HCT116 (cell line): ENCODE results near the gene SLC6A3. TPM values are rescaled to one million over a fixed set of nuclear protein-coding genes. Genes with fewer than 3 reads are reported as not detected.

Experiments used
- ATAC-seq: fragments of 200-7000 bp; cut with Tn5 transposase; 2 replicates; pipeline ENCODE4 v1.9.1; 2020; ENCODE audit warnings: mild to moderate bottlenecking, moderate library complexity
- BruUV-seq: library from RNA; stranded (reverse); fragments of 400-500 nt; replicated peaks from 2 replicates; lab custom pipeline; 2021; lab: Mats Ljungman, UMichigan
- CTCF ChIA-PET: fragments of 300-600 bp; sonication (Branson Sonifier 250); formaldehyde crosslinking; loops from one replicate; lab custom pipeline; 2021; ENCODE audit warnings: antibody characterized with exemption; lab: Charles Lee
- POLR2A ChIA-PET: fragments of 300-600, 350-600 bp; sonication (Branson Sonifier 250); formaldehyde crosslinking; loops from one replicate; lab custom pipeline; 2021; ENCODE audit warnings: antibody characterized with exemption; lab: Charles Lee
- RAD21 ChIA-PET, 2 experiments: fragments of 300-600 bp; sonication (Branson Sonifier 250); formaldehyde crosslinking; loops; one replicate each; lab custom pipeline; 2023; ENCODE audit warnings: low total read pairs in 2 of 2; ENCODE audit not compliant: uncharacterized antibody in 2 of 2, unreplicated experiment in 2 of 2, low non-redundant PET in 1 of 2; lab: Charles Lee
- DNase-seq: peaks from one replicate; pipeline ENCODE4 v3.0.0-alpha.2; 2010; ENCODE audit warnings: low read depth, low spot score
- H2AFZ ChIP-seq: fragments of 200-600 bp; shearing (Covaris generic), sonication (generic); 2 replicates; pipeline ENCODE4 v1.6.1; 2017; ENCODE audit warnings: low read depth, mixed run types, mixed read lengths, antibody characterized with exemption, low read length; ENCODE audit not compliant: poor library complexity, severe bottlenecking
- H3K27ac ChIP-seq: 2 replicates; pipeline ENCODE4 v1.5.1; 2012; ENCODE audit warnings: low read depth, low read length
- H3K27me3 ChIP-seq: fragments of 200-600 bp; sonication (generic); 2 replicates; pipeline ENCODE4 v1.6.1; 2016; ENCODE audit warnings: mixed run types, low read length, mixed read lengths; ENCODE audit not compliant: insufficient read depth
- H3K36me3 ChIP-seq, 2 experiments: fragments of 200-500 bp in 1 of 2; fragments of 200-600 bp in 1 of 2; sonication (Bioruptor generic) in 1 of 2; sonication (generic) in 1 of 2; 2 replicates each; pipeline versions ENCODE4 v1.5.1 to v1.6.1; 2014 to 2016; ENCODE audit warnings: low read length in 2 of 2, inconsistent platforms in 1 of 2, mixed read lengths in 1 of 2, mixed run types in 1 of 2; ENCODE audit not compliant: insufficient read depth in 2 of 2, control insufficient read depth in 1 of 2
- H3K4me1 ChIP-seq, 2 experiments: fragments of 200-600 bp in 1 of 2; sonication (generic) in 1 of 2; 2 replicates each; pipeline versions ENCODE4 v1.5.1 to v1.6.1; 2012 to 2017; ENCODE audit warnings: low read length in 2 of 2, inconsistent platforms in 1 of 2, mild to moderate bottlenecking in 1 of 2, mixed read lengths in 1 of 2, mixed run types in 1 of 2, moderate library complexity in 1 of 2; ENCODE audit not compliant: insufficient read depth in 2 of 2, control insufficient read depth in 1 of 2
- H3K4me2 ChIP-seq: fragments of 200-600 bp; sonication (generic); 2 replicates; pipeline ENCODE4 v1.6.1; 2017; ENCODE audit warnings: mixed run types, low read length, mixed read lengths
- H3K4me3 ChIP-seq, 2 experiments: fragments of 200-600 bp in 1 of 2; sonication (generic) in 1 of 2; replicated peaks in 1 of 2; 2 replicates each; pipeline ENCODE4 v1.5.1; 2011 to 2016; ENCODE audit warnings: low read length in 2 of 2, control low read depth in 1 of 2, low read depth in 1 of 2, mild to moderate bottlenecking in 1 of 2, mixed read lengths in 1 of 2, mixed run types in 1 of 2
- H3K79me2 ChIP-seq: fragments of 200-600 bp; sonication (generic); 2 replicates; pipeline ENCODE4 v1.6.1; 2017; ENCODE audit warnings: mild to moderate bottlenecking, mixed run types, low read length, moderate library complexity, mixed read lengths; ENCODE audit not compliant: insufficient read depth
- H3K9ac ChIP-seq: fragments of 200-600 bp; sonication (generic); 2 replicates; pipeline ENCODE4 v1.6.1; 2016; ENCODE audit warnings: low read length, mixed read lengths
- H3K9me2 ChIP-seq: fragments of 200-600 bp; sonication (generic), shearing (Covaris generic); 2 replicates; pipeline ENCODE4 v1.6.1; 2017; ENCODE audit warnings: mixed run types, mild to moderate bottlenecking, moderate library complexity; ENCODE audit not compliant: insufficient read depth
- H3K9me3 ChIP-seq, 2 experiments: fragments of 200-500 bp in 1 of 2; fragments of 200-600 bp in 1 of 2; sonication (Bioruptor generic) in 1 of 2; sonication (generic) in 1 of 2; 2 replicates each; pipeline ENCODE4 v1.6.1; 2014 to 2017; ENCODE audit warnings: low read length in 2 of 2, mixed read lengths in 2 of 2, inconsistent platforms in 1 of 2, low read depth in 1 of 2, mild to moderate bottlenecking in 1 of 2, mixed run types in 1 of 2, moderate library complexity in 1 of 2; ENCODE audit not compliant: control insufficient read depth in 1 of 2, insufficient read depth in 1 of 2
- H4K20me1 ChIP-seq: fragments of 200-600 bp; sonication (generic), shearing (Covaris generic); 2 replicates; pipeline ENCODE4 v1.6.1; 2017; ENCODE audit warnings: mixed run types, mild to moderate bottlenecking, moderate library complexity; ENCODE audit not compliant: insufficient read depth
- JUND ChIP-seq: IDR thresholded peaks from 2 replicates; pipeline ENCODE4 v1.6.1; 2012
- POLR2A ChIP-seq: IDR thresholded peaks from 2 replicates; pipeline ENCODE4 v1.7.0; 2011; ENCODE audit warnings: borderline replicate concordance; ENCODE audit not compliant: insufficient read depth, insufficient read length; ENCODE audit errors: extremely low read depth
- SP1 ChIP-seq: IDR thresholded peaks from 2 replicates; pipeline ENCODE4 v1.6.1; 2012; ENCODE audit warnings: low read depth
- intact Hi-C: fragments of 100-400 bp; cut with micrococcal nuclease; formaldehyde crosslinking; loops from 2 replicates; pipeline ENCODE4 v1.10.0; 2022
- total RNA-seq: library from RNA; stranded (reverse); gene quantifications from one replicate; pipeline ENCODE4 v1.2.1, GENCODE V29; 2021; ENCODE audit not compliant: unreplicated experiment
- TF ChIP-seq, protein P1 (sequence below), 3 experiments: fragments of 200-600 bp in 1 of 3; sonication (generic) in 1 of 3; IDR thresholded peaks in 2 of 3; conservative IDR thresholded peaks in 1 of 3; 2 replicates each; pipeline ENCODE4 v1.5.1; 2012 to 2017; ENCODE audit warnings: low read depth in 2 of 3, low read length in 2 of 3, antibody characterized with exemption in 1 of 3, borderline replicate concordance in 1 of 3, control low read depth in 1 of 3, mild to moderate bottlenecking in 1 of 3, mixed read lengths in 1 of 3, mixed run types in 1 of 3, moderate library complexity in 1 of 3; ENCODE audit not compliant: insufficient read depth in 1 of 3

SLC6A3 gene
- total RNA-seq, 1 experiment from 2014 or later: not detected

DNA sequence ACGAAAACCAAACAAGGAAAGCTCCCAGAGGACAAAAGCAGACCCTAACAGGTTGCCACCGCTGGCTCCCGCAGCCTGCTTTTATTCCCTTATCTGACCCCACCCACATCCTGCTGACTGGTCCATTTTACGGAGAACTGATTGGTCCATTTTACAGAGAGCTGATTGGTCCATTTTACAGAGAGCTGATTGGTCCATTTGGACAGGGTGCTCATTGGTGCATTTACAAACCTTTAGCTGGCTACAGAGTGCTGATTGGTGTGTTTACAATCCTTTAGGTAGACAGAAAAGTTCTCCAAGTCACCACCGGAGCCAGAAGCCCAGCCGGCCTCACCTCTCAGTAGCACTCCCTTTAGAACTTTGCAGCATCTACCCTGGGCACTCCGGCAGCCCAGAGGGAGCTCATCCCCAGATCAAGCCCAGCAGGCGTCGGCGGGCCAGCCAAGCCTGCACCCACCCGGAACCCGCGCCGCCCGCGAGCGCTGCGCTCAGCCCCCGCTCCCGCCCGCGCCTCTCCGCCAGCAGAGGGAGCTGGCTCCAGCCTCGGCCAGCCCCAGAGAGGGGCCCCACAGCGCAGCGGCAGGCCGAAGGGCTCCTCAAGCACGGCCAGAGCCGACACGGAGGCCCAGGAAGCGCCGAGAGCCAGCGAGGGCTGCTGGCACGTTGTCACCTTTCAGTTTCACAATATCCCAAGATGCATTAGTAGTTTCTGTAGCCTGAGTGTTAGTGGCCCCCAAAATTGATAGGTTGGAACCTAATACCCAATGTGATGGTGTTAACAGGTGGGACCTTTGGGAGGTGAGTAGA, 65.0 kb downstream of the SLC6A3 start:
- no peak overlapping the region for H3K4me3 ChIP-seq
- no TSS peak for BruUV-seq
- H3K27me3 ChIP-seq: no peaks in the 10 kb centered on the region

More for the DNA sequence above, 65.0 kb downstream of the SLC6A3 start:
- H3K9me2 ChIP-seq: no peaks in the 10 kb centered on the region
- H3K27ac ChIP-seq: no peak overlapping the region
- peak; percentile 29; the same call in 1 of the 2 replicates for ATAC-seq
- H3K79me2 ChIP-seq: no peaks in the 10 kb centered on the region
- H3K36me3 ChIP-seq: no peaks in the 10 kb centered on the region
- CTCF ChIA-PET: no interaction called here
- no peak overlapping the region for H2AFZ ChIP-seq
- no peak overlapping the region for H3K9ac ChIP-seq
- intact Hi-C loops: no loop called here
- DNase-seq: no peak
- POLR2A ChIA-PET: no interaction called here
- H3K4me1 ChIP-seq: peaks cover 11 to 21% of the 10 kb centered on the region in 2 experiments
- RAD21 ChIA-PET: no interaction called here
- H3K9me3 ChIP-seq: no peaks in the 10 kb centered on the region; a peak in 1 of 4 replicates
- no peak for TF ChIP-seq JUND
- TF ChIP-seq POLR2A: no peak
- no peak for TF ChIP-seq SP1
- TF ChIP-seq, protein P1, sequence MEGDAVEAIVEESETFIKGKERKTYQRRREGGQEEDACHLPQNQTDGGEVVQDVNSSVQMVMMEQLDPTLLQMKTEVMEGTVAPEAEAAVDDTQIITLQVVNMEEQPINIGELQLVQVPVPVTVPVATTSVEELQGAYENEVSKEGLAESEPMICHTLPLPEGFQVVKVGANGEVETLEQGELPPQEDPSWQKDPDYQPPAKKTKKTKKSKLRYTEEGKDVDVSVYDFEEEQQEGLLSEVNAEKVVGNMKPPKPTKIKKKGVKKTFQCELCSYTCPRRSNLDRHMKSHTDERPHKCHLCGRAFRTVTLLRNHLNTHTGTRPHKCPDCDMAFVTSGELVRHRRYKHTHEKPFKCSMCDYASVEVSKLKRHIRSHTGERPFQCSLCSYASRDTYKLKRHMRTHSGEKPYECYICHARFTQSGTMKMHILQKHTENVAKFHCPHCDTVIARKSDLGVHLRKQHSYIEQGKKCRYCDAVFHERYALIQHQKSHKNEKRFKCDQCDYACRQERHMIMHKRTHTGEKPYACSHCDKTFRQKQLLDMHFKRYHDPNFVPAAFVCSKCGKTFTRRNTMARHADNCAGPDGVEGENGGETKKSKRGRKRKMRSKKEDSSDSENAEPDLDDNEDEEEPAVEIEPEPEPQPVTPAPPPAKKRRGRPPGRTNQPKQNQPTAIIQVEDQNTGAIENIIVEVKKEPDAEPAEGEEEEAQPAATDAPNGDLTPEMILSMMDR (IDR thresholded peaks at IDR 0.05 in 2 of 3, conservative IDR thresholded peaks at IDR 0.05 in 1 of 3; ENCODE audit: borderline replicate concordance in 1 of 3, insufficient read depth in 1 of 3, low read depth in 2 of 3, low read length in 2 of 3): peak in 1 of 3 experiments; percentile 23; a peak in 1 of 6 replicates
- H4K20me1 ChIP-seq: no peaks in the 10 kb centered on the region
- no peak overlapping the region for H3K4me2 ChIP-seq
